Measurements from ENCODE around the gene CSTA.

The CSTA gene, protein sequence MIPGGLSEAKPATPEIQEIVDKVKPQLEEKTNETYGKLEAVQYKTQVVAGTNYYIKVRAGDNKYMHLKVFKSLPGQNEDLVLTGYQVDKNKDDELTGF

GRCh38 chr3:122324871-122325323 is at the start of gene CSTA:
CSTA (plus strand) TSS chr3:122325248; CDS start chr3:122325293, 45 bp downstream.
- no peak for DNase-seq (ENCODE audit: low spot score)

- DNase-seq (ENCODE audit: low spot score) = no peak
Observed at GRCh38 chr3:122281891-122282290, 43.2 kb upstream of the CSTA start.

DNA sequence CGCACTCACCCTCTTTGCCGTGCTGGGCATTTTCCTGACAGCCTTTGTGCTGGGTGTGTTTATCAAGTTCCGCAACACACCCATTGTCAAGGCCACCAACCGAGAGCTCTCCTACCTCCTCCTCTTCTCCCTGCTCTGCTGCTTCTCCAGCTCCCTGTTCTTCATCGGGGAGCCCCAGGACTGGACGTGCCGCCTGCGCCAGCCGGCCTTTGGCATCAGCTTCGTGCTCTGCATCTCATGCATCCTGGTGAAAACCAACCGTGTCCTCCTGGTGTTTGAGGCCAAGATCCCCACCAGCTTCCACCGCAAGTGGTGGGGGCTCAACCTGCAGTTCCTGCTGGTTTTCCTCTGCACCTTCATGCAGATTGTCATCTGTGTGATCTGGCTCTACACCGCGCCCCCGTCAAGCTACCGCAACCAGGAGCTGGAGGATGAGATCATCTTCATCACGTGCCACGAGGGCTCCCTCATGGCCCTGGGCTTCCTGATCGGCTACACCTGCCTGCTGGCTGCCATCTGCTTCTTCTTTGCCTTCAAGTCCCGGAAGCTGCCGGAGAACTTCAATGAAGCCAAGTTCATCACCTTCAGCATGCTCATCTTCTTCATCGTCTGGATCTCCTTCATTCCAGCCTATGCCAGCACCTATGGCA is 41.1 kb upstream of the CSTA start:
- no peak for DNase-seq (ENCODE audit: low spot score)

DNA sequence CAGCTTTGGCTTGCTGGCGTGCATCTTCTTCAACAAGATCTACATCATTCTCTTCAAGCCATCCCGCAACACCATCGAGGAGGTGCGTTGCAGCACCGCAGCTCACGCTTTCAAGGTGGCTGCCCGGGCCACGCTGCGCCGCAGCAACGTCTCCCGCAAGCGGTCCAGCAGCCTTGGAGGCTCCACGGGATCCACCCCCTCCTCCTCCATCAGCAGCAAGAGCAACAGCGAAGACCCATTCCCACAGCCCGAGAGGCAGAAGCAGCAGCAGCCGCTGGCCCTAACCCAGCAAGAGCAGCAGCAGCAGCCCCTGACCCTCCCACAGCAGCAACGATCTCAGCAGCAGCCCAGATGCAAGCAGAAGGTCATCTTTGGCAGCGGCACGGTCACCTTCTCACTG is 40.6 kb upstream of the CSTA start:
- no peak for DNase-seq (ENCODE audit: low spot score)

- DNase-seq (ENCODE audit: low spot score) = no peak
Observed at GRCh38 chr3:122294359-122294758, 30.7 kb upstream of the CSTA start.

- DNase-seq (ENCODE audit: low spot score) = no peak
Observed at GRCh38 chr3:122295266-122296062, 29.6 kb upstream of the CSTA start.

GRCh38 chr3:122298239-122298638 is 26.8 kb upstream of the CSTA start:
- no peak for DNase-seq (ENCODE audit: low spot score)

- DNase-seq (ENCODE audit: low spot score) = no peak
Observed at GRCh38 chr3:122299215-122299614, 25.8 kb upstream of the CSTA start.

GRCh38 chr3:122299872-122300460 is 25.1 kb upstream of the CSTA start:
- DNase-seq (ENCODE audit: low spot score) = peak; percentile 59

GRCh38 chr3:122301063-122301462 is 24.0 kb upstream of the CSTA start:
- no peak for DNase-seq (ENCODE audit: low spot score)

DNA sequence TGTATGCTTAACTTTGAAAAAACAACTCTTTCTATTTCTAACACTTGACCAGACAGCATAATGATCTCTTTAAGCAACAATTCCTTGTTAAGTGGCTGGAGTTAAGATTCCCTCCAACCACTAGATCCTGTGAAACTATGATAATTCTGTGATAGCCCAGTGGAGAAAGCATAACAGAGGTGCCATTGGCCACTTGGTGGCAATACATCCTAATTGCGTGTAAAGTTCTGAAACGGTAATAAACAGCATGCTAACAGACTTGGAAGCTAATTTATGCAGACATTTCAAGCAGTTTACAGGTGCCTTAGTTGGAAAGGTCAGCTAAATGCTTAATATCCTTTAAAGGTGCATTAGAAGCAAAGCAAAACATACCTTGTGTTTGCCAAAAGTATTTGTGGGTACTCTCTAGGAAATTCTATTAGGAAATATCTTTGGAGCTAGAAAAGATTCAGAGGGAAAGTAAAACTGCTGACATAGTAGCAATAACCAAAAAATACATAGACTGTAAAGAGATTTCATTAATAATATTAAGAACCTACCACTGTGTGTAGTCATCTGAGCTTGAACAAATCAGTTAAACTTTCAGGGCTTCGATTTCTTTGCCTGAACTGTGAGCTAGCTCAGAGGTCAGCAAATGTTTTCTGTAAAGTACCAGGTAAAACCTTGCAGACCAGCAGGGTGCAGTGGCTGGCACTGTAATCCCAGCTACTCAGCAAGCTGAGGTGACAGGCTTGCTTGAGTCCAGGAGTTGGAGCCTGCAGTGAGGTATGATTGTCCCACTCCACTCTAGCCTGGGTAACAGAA is 19.0 kb upstream of the CSTA start:
- DNase-seq (ENCODE audit: low spot score) = peak; percentile 31

GRCh38 chr3:122306622-122306953 is 18.5 kb upstream of the CSTA start:
- no peak for DNase-seq (ENCODE audit: low spot score)

- no peak for DNase-seq (ENCODE audit: low spot score)
Observed at GRCh38 chr3:122307094-122307687, 17.9 kb upstream of the CSTA start.

GRCh38 chr3:122307976-122308375 is 17.1 kb upstream of the CSTA start:
- no peak for DNase-seq (ENCODE audit: low spot score)

- no peak for DNase-seq (ENCODE audit: low spot score)
Observed at GRCh38 chr3:122310361-122310760, 14.7 kb upstream of the CSTA start.

GRCh38 chr3:122312826-122313225 is 12.2 kb upstream of the CSTA start:
- DNase-seq (ENCODE audit: low spot score) = no peak

DNA sequence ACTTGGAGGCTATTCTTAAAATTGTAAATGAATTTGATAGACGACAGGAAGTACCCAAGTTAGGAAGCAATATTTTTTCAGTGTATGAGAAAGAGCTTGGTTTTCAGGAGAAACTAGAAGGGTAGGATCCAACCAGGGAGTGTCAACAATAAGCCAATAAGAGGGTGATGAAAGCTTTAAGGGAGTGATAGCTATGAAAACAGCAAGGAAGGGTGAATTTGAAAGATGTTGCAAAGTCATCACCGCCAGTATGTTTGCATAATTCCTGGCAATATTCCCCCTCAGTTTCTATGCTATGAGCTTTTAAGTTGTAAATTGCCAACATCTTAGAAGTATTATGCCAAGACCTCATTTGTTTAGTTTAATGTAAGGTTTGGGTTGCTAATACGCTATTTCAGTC is 11.8 kb upstream of the CSTA start:
- no peak for DNase-seq (ENCODE audit: low spot score)

GRCh38 chr3:122314228-122314876 is 10.7 kb upstream of the CSTA start:
- no peak for DNase-seq (ENCODE audit: low spot score)

DNA sequence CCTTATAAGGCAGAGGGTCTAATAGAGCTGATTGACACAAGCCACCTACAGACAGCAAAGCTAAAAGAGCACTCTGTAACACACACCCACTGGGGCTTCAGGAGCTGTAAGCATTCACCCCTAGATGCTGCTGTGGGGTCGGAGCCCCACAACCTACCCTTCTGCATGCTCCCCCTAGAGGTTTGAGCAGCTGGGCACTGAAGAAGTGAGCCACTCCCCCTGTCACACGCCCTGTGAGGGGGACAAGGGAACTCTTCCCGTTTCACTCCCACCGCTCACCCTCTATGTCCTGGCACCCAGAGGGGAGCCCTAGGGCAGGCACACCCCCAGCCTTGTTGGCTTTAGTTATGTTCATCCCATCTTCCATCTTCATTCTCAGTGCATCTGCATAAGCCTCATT is 9.4 kb upstream of the CSTA start:
- no peak for DNase-seq (ENCODE audit: low spot score)

GRCh38 chr3:122316368-122316767 is 8.7 kb upstream of the CSTA start:
- no peak for DNase-seq (ENCODE audit: low spot score)

GRCh38 chr3:122318620-122319019 is 6.4 kb upstream of the CSTA start:
- DNase-seq (ENCODE audit: low spot score) = no peak

Measured in iPS-NIHi11 (cell line).